ENCODE data around the gene TAB3.

DNA sequence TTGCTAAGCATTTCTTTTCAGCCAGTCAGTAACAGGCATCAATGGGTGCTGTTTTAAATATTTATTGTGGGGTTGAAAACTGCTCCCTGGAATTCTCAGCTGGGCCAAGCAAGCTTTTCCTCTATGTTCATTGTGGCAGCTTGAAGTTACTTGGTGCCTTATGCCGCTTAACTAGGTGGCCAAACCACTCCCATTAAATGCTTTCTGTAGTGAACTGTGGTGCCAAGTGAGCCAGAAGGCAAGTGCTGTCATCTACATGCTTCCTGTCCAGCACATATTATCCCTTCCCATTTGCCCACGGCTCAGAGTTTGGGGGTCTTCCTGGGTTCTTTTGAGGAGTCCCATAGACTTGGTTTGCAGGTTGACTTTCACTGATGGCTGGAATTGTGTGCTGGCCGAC is 64.8 kb downstream of the TAB3 start:
- TF ChIP-seq GATA2 (IDR thresholded peaks at IDR 0.05; ENCODE audit: low read depth, low read length), result no peak
- TF ChIP-seq GATA3 (IDR thresholded peaks at IDR 0.05; ENCODE audit: low read depth, low read length), result no peak
